HEK293 (cell line): ENCODE data around the gene TMEM222.
A peak's percentile ranks its signal among the peaks of the same experiment; 100 is the strongest.

Source experiments
- BCL11B ChIP-seq: fragments of 450-650 bp; formaldehyde crosslinking; IDR thresholded peaks from 2 replicates; pipeline ENCODE4 v1.5.1; 2016; ENCODE audit warnings: low read depth, missing biosample characterization, missing genetic modification characterization
- EGR2 ChIP-seq: fragments of 450-650 bp; formaldehyde crosslinking; IDR thresholded peaks from 2 replicates; pipeline ENCODE4 v1.5.1; 2016; ENCODE audit warnings: low read depth, missing biosample characterization, missing genetic modification characterization
- FEZF1 ChIP-seq: fragments of 450-650 bp; formaldehyde crosslinking; IDR thresholded peaks from 2 replicates; pipeline ENCODE4 v1.5.1; 2016; ENCODE audit warnings: missing biosample characterization, missing genetic modification characterization
- KLF17 ChIP-seq: fragments of 450-650 bp; formaldehyde crosslinking; IDR thresholded peaks from 2 replicates; pipeline ENCODE4 v1.5.1; 2016; ENCODE audit warnings: missing biosample characterization, missing genetic modification characterization
- SCRT2 ChIP-seq: fragments of 450-650 bp; formaldehyde crosslinking; IDR thresholded peaks from 2 replicates; pipeline ENCODE4 v1.5.1; 2016; ENCODE audit warnings: missing biosample characterization, missing genetic modification characterization
- SP7 ChIP-seq: fragments of 450-650 bp; formaldehyde crosslinking; IDR thresholded peaks from 2 replicates; pipeline ENCODE4 v1.5.1; 2016; ENCODE audit warnings: missing biosample characterization, missing genetic modification characterization
- TRIM28 ChIP-seq: IDR thresholded peaks from 2 replicates; pipeline ENCODE4 v1.6.1; 2011; ENCODE audit warnings: low read length, control low read depth, borderline replicate concordance
- ZBTB44 ChIP-seq: fragments of 450-650 bp; IDR thresholded peaks from 2 replicates; pipeline ENCODE4 v1.5.1; 2018; ENCODE audit warnings: missing biosample characterization, mild to moderate bottlenecking, missing genetic modification characterization
- ZNF121 ChIP-seq: fragments of 450-650 bp; formaldehyde crosslinking; IDR thresholded peaks from 2 replicates; pipeline ENCODE4 v1.5.1; 2016; ENCODE audit warnings: missing biosample characterization, missing genetic modification characterization
- ZNF148 ChIP-seq: fragments of 450-650 bp; formaldehyde crosslinking; IDR thresholded peaks from 2 replicates; pipeline ENCODE4 v1.5.0; 2017; ENCODE audit warnings: missing biosample characterization, missing genetic modification characterization, borderline replicate concordance
- ZNF2 ChIP-seq: fragments of 450-650 bp; formaldehyde crosslinking; IDR thresholded peaks from 2 replicates; pipeline ENCODE4 v1.5.1; 2016; ENCODE audit warnings: missing biosample characterization, missing genetic modification characterization
- ZNF239 ChIP-seq: fragments of 450-650 bp; formaldehyde crosslinking; IDR thresholded peaks from 2 replicates; pipeline ENCODE4 v1.5.1; 2016; ENCODE audit warnings: missing biosample characterization, missing genetic modification characterization
- ZNF350 ChIP-seq: fragments of 450-650 bp; formaldehyde crosslinking; IDR thresholded peaks from 2 replicates; pipeline ENCODE4 v1.5.0; 2017; ENCODE audit warnings: missing biosample characterization, mild to moderate bottlenecking, missing genetic modification characterization
- ZNF37A ChIP-seq: fragments of 450-650 bp; IDR thresholded peaks from 2 replicates; pipeline ENCODE4 v1.5.1; 2018; ENCODE audit warnings: missing biosample characterization, missing genetic modification characterization
- ZNF394 ChIP-seq: fragments of 450-650 bp; formaldehyde crosslinking; IDR thresholded peaks from 2 replicates; pipeline ENCODE4 v1.5.1; 2016; ENCODE audit warnings: missing biosample characterization, missing genetic modification characterization, mild to moderate bottlenecking, moderate library complexity, borderline replicate concordance
- ZNF571 ChIP-seq: fragments of 450-650 bp; formaldehyde crosslinking; IDR thresholded peaks from 2 replicates; pipeline ENCODE4 v1.5.0; 2017; ENCODE audit warnings: missing biosample characterization, missing genetic modification characterization
- ZNF692 ChIP-seq: fragments of 450-650 bp; formaldehyde crosslinking; IDR thresholded peaks from 2 replicates; pipeline ENCODE4 v1.5.1; 2016; ENCODE audit warnings: missing biosample characterization, missing genetic modification characterization
- ZXDB ChIP-seq: fragments of 450-650 bp; formaldehyde crosslinking; IDR thresholded peaks from 2 replicates; pipeline ENCODE4 v1.5.1; 2016; ENCODE audit warnings: missing biosample characterization, missing genetic modification characterization
- TF ChIP-seq, protein P1 (sequence below): fragments of 450-650 bp; formaldehyde crosslinking; conservative IDR thresholded peaks from 2 replicates; pipeline ENCODE4 v1.5.1; 2016; ENCODE audit warnings: low read depth, missing biosample characterization, missing genetic modification characterization
- TF ChIP-seq, protein P2 (sequence below): fragments of 450-650 bp; formaldehyde crosslinking; IDR thresholded peaks from 2 replicates; pipeline ENCODE4 v1.5.1; 2016; ENCODE audit warnings: missing biosample characterization, missing genetic modification characterization
- TF ChIP-seq, protein P3 (sequence below): fragments of 450-650 bp; formaldehyde crosslinking; IDR thresholded peaks from 2 replicates; pipeline ENCODE4 v1.5.1; 2016; ENCODE audit warnings: missing biosample characterization, missing genetic modification characterization
- TF ChIP-seq, protein P4 (sequence below): fragments of 450-650 bp; formaldehyde crosslinking; IDR thresholded peaks from 2 replicates; pipeline ENCODE4; 2016; ENCODE audit warnings: missing biosample characterization, missing genetic modification characterization

TMEM222 gene

GRCh38 chr1:27321813-27322568, at the start of gene TMEM222 (continued):
- TF ChIP-seq SCRT2 (tag by site-specific recombination) (peak; percentile 84), TRIM28 (peak; percentile 55; the same call in 1 of the 2 replicates), KLF17 (tag by site-specific recombination) (peak; percentile 99), FEZF1 (peak; percentile 88), BCL11B (tag by site-specific recombination) (no peak), ZNF148 (tag by site-specific recombination) (peak; percentile 94; the same call in 1 of the 2 replicates), ZNF239 (tag by site-specific recombination) (0 out of 2 replicates have a peak, but pooled peaks have one; percentile 31), ZNF121 (tag by site-specific recombination) (0 out of 2 replicates have a peak, but pooled peaks have one; percentile 6), ZNF2 (tag by site-specific recombination) (peak; percentile 96), ZBTB44 (peak; percentile 46; the same call in 1 of the 2 replicates), ZNF692 (tag by site-specific recombination) (peak; percentile 97), ZNF37A (tag by site-specific recombination) (0 out of 2 replicates have a peak, but pooled peaks have one; percentile 50), SP7 (tag by site-specific recombination) (peak; percentile 96), ZNF350 (tag by site-specific recombination) (no peak), ZNF394 (tag by site-specific recombination) (peak; percentile 86), EGR2 (tag by site-specific recombination) (peak; percentile 88), ZNF571 (tag by site-specific recombination) (no peak), ZXDB (tag by site-specific recombination) (peak; percentile 98)
- TF ChIP-seq, protein P1, sequence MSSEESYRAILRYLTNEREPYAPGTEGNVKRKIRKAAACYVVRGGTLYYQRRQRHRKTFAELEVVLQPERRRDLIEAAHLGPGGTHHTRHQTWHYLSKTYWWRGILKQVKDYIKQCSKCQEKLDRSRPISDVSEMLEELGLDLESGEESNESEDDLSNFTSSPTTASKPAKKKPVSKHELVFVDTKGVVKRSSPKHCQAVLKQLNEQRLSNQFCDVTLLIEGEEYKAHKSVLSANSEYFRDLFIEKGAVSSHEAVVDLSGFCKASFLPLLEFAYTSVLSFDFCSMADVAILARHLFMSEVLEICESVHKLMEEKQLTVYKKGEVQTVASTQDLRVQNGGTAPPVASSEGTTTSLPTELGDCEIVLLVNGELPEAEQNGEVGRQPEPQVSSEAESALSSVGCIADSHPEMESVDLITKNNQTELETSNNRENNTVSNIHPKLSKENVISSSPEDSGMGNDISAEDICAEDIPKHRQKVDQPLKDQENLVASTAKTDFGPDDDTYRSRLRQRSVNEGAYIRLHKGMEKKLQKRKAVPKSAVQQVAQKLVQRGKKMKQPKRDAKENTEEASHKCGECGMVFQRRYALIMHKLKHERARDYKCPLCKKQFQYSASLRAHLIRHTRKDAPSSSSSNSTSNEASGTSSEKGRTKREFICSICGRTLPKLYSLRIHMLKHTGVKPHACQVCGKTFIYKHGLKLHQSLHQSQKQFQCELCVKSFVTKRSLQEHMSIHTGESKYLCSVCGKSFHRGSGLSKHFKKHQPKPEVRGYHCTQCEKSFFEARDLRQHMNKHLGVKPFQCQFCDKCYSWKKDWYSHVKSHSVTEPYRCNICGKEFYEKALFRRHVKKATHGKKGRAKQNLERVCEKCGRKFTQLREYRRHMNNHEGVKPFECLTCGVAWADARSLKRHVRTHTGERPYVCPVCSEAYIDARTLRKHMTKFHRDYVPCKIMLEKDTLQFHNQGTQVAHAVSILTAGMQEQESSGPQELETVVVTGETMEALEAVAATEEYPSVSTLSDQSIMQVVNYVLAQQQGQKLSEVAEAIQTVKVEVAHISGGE (tag by site-specific recombination) = peak; percentile 100
- TF ChIP-seq, protein P2, sequence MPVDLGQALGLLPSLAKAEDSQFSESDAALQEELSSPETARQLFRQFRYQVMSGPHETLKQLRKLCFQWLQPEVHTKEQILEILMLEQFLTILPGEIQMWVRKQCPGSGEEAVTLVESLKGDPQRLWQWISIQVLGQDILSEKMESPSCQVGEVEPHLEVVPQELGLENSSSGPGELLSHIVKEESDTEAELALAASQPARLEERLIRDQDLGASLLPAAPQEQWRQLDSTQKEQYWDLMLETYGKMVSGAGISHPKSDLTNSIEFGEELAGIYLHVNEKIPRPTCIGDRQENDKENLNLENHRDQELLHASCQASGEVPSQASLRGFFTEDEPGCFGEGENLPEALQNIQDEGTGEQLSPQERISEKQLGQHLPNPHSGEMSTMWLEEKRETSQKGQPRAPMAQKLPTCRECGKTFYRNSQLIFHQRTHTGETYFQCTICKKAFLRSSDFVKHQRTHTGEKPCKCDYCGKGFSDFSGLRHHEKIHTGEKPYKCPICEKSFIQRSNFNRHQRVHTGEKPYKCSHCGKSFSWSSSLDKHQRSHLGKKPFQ (tag by site-specific recombination) = peak; percentile 65; the same call in 1 of the 2 replicates
- TF ChIP-seq, protein P3, sequence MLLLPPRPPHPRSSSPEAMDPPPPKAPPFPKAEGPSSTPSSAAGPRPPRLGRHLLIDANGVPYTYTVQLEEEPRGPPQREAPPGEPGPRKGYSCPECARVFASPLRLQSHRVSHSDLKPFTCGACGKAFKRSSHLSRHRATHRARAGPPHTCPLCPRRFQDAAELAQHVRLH (tag by site-specific recombination) = peak; percentile 93
- TF ChIP-seq, protein P4, sequence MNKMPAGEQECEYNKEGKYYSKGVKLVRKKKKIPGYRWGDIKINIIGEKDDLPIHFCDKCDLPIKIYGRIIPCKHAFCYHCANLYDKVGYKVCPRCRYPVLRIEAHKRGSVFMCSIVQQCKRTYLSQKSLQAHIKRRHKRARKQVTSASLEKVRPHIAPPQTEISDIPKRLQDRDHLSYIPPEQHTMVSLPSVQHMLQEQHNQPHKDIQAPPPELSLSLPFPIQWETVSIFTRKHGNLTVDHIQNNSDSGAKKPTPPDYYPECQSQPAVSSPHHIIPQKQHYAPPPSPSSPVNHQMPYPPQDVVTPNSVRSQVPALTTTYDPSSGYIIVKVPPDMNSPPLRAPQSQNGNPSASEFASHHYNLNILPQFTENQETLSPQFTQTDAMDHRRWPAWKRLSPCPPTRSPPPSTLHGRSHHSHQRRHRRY = no peak; the same call in 1 of the 2 replicates
